Inflammatory macrophage treated with lipopolysaccharide for 4 hours (primary cell): ENCODE measurements around the gene CAPN9.
"Not testable (repeated sequence)": the region's sequence is repeated elsewhere in the genome, so short reads cannot be mapped to it uniquely, and the experiment has no call there.

Experiments used
- DNase-seq: peaks from one replicate; pipeline ENCODE4 v3.0.0-alpha.2; 2020

CAPN9 gene

GRCh38 chr1:230826166-230826875, 79.1 kb downstream of the CAPN9 start:
- no peak for DNase-seq

- no peak for DNase-seq
Measured at GRCh38 chr1:230827081-230827681, 80.0 kb downstream of the CAPN9 start.

- no peak for DNase-seq
Measured at GRCh38 chr1:230827801-230828200, 80.6 kb downstream of the CAPN9 start.

GRCh38 chr1:230828421-230828820, 81.2 kb downstream of the CAPN9 start:
- DNase-seq, result no peak

GRCh38 chr1:230831771-230832170, 84.6 kb downstream of the CAPN9 start:
- DNase-seq, result no peak

GRCh38 chr1:230832476-230832875, 85.3 kb downstream of the CAPN9 start:
- peak; percentile 46 for DNase-seq

- no peak for DNase-seq
Measured at GRCh38 chr1:230833511-230833910, 86.3 kb downstream of the CAPN9 start.

GRCh38 chr1:230834292-230834691, 87.1 kb downstream of the CAPN9 start:
- DNase-seq, result no peak

- no peak for DNase-seq
Measured at GRCh38 chr1:230836347-230836746, 89.2 kb downstream of the CAPN9 start.

GRCh38 chr1:230836793-230837192, 89.6 kb downstream of the CAPN9 start:
- DNase-seq, result no peak

GRCh38 chr1:230839173-230839572, 92.0 kb downstream of the CAPN9 start:
- no peak for DNase-seq

GRCh38 chr1:230842801-230843200, 95.6 kb downstream of the CAPN9 start:
- DNase-seq, result no peak

- no peak for DNase-seq
Measured at GRCh38 chr1:230843503-230844309, 96.5 kb downstream of the CAPN9 start.

GRCh38 chr1:230844561-230844960, 97.4 kb downstream of the CAPN9 start:
- DNase-seq, result no peak

GRCh38 chr1:230845184-230845583, 98.0 kb downstream of the CAPN9 start:
- DNase-seq, result not testable (repeated sequence)

- no peak for DNase-seq
Measured at GRCh38 chr1:230848235-230848634, 101.0 kb downstream of the CAPN9 start.

- DNase-seq, result no peak
Measured at GRCh38 chr1:230849451-230850224, 102.5 kb downstream of the CAPN9 start.

GRCh38 chr1:230850547-230850946, 103.4 kb downstream of the CAPN9 start:
- DNase-seq, result no peak

GRCh38 chr1:230851291-230851691, 104.1 kb downstream of the CAPN9 start:
- DNase-seq, result no peak
